ENCODE results near the gene NEU1.
A peak's percentile ranks its signal among the peaks of the same experiment; 100 is the strongest.
"Not testable (repeated sequence)": the region's sequence is repeated elsewhere in the genome, so short reads cannot be mapped to it uniquely, and the experiment has no call there.

NEU1 gene

GRCh38 chr6:31862344-31863235, at the start of gene NEU1:
Gene NEU1, minus strand, starts transcription at chr6:31862821. Its CDS starts 45 bp downstream, at chr6:31862776.
- FAIRE-seq = peak; percentile 92

- no peak for FAIRE-seq
Observed at GRCh38 chr6:31911826-31912585, 49.4 kb upstream of the NEU1 start.

- FAIRE-seq = not testable (repeated sequence)
Observed at GRCh38 chr6:31909298-31909697, 46.7 kb upstream of the NEU1 start.

GRCh38 chr6:31908791-31909190, 46.2 kb upstream of the NEU1 start:
- FAIRE-seq = no peak

DNA sequence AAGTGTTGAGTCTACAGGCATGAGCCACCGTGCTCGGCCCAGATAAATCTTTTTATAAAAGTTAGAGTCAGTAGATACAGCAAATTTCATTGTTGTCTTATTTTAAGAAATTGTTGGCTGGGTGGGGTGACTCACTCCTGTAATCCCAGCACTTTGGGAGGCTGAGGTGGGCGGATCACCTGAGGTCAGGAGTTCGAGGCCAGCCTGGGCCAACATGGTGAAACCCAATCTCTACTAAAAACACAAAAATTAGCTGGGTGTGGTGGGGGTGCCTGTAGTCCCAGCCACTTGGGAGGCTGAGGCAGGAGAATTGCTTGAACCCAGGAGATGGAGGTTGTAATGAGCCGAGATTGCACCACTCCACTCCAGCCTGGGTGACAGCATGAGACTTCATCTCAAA, 45.6 kb upstream of the NEU1 start:
- FAIRE-seq = not testable (repeated sequence)

DNA sequence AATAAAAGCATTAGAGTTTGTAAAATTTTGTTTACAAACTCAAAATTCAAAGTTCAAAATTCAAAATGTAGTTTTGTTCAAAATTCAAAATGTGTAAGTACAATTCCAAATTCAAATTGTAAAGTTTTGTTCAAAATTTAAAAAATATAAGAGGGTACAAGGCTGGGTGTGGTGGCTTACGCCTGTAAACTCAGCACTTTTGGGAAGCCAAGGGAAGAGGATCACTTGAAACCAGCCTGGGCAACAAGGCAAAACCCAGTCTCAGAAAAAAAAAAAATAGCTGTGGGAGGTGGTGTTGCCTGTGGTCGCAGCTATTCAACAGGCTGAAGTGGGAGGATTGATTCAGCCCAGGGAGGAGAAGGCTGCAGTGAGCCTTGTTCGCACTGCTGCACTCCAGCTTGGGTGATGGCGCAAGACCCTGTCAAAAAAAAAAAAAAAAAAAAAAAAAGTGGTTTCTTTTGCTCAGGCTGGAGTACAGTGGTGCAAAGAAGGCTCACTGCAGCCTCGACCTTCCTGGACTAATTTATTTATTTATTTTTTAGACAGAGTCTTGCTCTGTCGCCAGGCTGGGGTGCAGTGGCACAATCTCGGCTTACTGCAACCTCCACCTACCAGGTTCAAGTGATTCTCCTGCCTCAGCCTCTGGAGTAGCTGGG, 44.7 kb upstream of the NEU1 start:
- FAIRE-seq = no peak

GRCh38 chr6:31906727-31907126, 44.1 kb upstream of the NEU1 start:
- FAIRE-seq = not testable (repeated sequence)

- no peak for FAIRE-seq
Observed at GRCh38 chr6:31906122-31906521, 43.5 kb upstream of the NEU1 start.

GRCh38 chr6:31905041-31905440, 42.4 kb upstream of the NEU1 start:
- FAIRE-seq = no peak

DNA sequence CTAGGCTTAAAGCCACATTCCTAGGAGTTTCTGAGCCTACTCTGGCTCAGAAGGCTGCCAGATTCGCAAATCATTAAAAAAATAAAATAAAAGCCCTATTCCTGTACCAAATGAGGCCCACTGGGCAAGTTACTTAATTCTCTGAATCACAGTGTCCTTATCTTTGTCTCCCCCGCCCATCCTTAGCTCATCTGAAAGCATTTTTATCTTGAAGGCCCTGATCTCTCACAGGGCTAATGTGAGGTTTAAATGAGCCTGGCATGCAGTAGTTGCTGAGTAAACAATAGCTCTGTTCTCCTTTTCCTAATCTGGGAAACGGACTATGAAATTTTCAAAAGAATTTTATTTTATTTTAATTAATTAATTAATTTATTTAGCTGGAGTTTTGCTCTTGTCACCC, 41.3 kb upstream of the NEU1 start:
- no peak for FAIRE-seq

- no peak for FAIRE-seq
Observed at GRCh38 chr6:31901953-31902643, 39.5 kb upstream of the NEU1 start, which contains the start of gene ZBTB12. Gene ZBTB12, minus strand, starts transcription at chr6:31902086. Its CDS starts 781 bp downstream, at chr6:31901305.

GRCh38 chr6:31901415-31901952, 38.9 kb upstream of the NEU1 start:
- FAIRE-seq = no peak

GRCh38 chr6:31900917-31901414, 38.3 kb upstream of the NEU1 start:
- no peak for FAIRE-seq

- FAIRE-seq = no peak
Observed at GRCh38 chr6:31899882-31900722, 37.5 kb upstream of the NEU1 start.

DNA sequence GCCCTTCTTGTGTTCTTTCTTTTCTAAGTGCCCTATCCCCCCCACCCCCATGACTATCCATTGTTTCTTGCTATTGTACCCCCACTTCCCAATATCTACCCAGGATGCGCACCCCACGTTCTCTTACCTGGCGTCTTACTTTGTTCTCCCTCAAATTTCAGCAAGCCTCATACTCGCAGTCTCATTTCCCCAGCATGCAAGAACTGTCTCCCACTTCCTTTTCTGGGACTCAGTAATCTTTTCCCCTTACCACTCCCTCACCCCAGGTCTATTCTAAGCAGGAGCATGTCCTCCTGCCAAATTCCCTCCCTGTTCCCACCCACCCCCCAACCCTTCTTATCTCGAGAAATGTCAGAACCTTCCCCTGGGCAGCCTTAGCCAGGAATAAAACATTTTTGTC, 36.6 kb upstream of the NEU1 start:
- no peak for FAIRE-seq

- FAIRE-seq = peak; percentile 86
Observed at GRCh38 chr6:31898383-31899011, 35.9 kb upstream of the NEU1 start.

DNA sequence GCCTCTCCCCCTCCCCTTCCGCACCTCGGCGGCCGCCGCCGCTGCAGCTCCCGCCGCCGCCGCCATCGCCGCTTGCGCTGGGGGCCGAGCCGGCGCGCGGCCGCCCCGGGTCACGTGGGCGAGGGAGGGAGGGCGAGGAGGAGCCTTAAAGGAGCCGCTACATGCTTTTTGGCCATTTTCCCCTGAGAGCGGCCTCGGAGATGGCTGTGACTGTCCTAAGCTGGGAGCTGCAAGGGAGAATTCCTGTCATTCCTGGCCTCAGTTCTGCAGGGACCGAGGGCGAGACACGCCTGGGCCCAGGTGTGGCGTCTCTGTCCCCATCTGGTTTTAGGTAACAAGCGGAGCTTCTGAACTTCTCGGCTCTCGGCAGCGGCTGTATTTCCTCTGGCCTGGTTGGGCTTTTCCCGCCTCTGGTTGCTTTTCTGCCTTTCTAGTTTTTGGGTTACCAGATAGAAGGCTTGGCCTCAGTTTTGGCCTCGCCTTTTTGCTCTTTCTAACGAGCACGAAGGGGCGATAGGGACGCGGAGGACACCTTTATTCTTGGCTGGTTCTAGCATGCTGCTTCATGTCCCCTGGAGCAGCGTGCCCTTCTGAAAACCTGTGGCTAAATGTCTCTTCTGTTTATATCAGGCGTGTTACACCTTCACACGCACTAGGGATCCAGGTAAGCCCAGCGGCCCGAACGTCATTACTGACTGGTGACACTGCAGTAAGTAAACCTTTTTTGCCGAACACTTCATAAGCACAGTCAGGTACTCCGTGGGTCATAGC, 35.2 kb upstream of the NEU1 start, which contains the start of gene EHMT2:
Gene EHMT2, minus strand, starts transcription at position 87 of the 771 bp plus-strand sequence. Its CDS starts 21 bp downstream, at position 66.
- FAIRE-seq = no peak

- no peak for FAIRE-seq
Observed at GRCh38 chr6:31896856-31897611, 34.4 kb upstream of the NEU1 start.

- FAIRE-seq = no peak
Observed at GRCh38 chr6:31896493-31896855, 33.9 kb upstream of the NEU1 start.
